CD14-positive monocyte (primary cell): Measurements from ENCODE around the gene BCKDHB. TPM values are rescaled to one million over a fixed set of nuclear protein-coding genes. Genes with fewer than 3 reads are reported as not detected.

Source experiments
- DNase-seq, 3 donors: peaks; one replicate each; pipeline ENCODE4 v3.0.0-alpha.2; 2011 to 2022
- H2AFZ ChIP-seq: 2 replicates; pipeline ENCODE4 v1.6.0; 2012; ENCODE audit warnings: mild to moderate bottlenecking, low read depth, low read length, inconsistent platforms; ENCODE audit not compliant: insufficient read depth, poor library complexity, severe bottlenecking
- H3K27ac ChIP-seq, 2 donors: 1 replicate in 1 of 2; 2 replicates in 1 of 2; pipeline ENCODE4 v1.5.1; 2012 to 2013; ENCODE audit warnings: low read length in 2 of 2, control low read depth in 1 of 2, inconsistent platforms in 1 of 2, low read depth in 1 of 2, mild to moderate bottlenecking in 1 of 2
- H3K27me3 ChIP-seq, 2 donors: one replicate each; pipeline versions ENCODE4 v1.6.0 to v1.6.1; 2011 to 2013; ENCODE audit warnings: low read length in 2 of 2; ENCODE audit not compliant: control insufficient read depth in 2 of 2, insufficient read depth in 2 of 2
- H3K36me3 ChIP-seq, 2 donors: replicated peaks in 1 of 2; 1 replicate in 1 of 2; 2 replicates in 1 of 2; pipeline versions ENCODE4 v1.5.1 to v1.6.1; 2012 to 2013; ENCODE audit warnings: low read length in 2 of 2, control low read depth in 1 of 2, inconsistent platforms in 1 of 2, mild to moderate bottlenecking in 1 of 2; ENCODE audit not compliant: insufficient read depth in 2 of 2, control insufficient read depth in 1 of 2
- H3K4me1 ChIP-seq, 2 donors: 1 replicate in 1 of 2; 2 replicates in 1 of 2; pipeline versions ENCODE4 v1.5.1 to v1.6.1; 2012 to 2013; ENCODE audit warnings: low read length in 2 of 2, control low read depth in 1 of 2, inconsistent platforms in 1 of 2, mild to moderate bottlenecking in 1 of 2, moderate library complexity in 1 of 2; ENCODE audit not compliant: insufficient read depth in 2 of 2, control insufficient read depth in 1 of 2
- H3K4me2 ChIP-seq: replicated peaks from 2 replicates; pipeline ENCODE3; 2012; ENCODE audit warnings: low read length, moderate library complexity, mild to moderate bottlenecking; ENCODE audit not compliant: poor library complexity, severe bottlenecking; ENCODE audit errors: extremely low read depth
- H3K4me3 ChIP-seq, 3 experiments: fragments of 200-600 bp in 1 of 3; sonication (generic) in 1 of 3; replicated peaks in 1 of 3; 1 replicate in 2 of 3; 2 replicates in 1 of 3; pipeline ENCODE4 v1.5.1; 2011 to 2013; ENCODE audit warnings: low read length in 3 of 3, mild to moderate bottlenecking in 3 of 3, control low read depth in 2 of 3, low read depth in 2 of 3, inconsistent platforms in 1 of 3, moderate library complexity in 1 of 3
- H3K79me2 ChIP-seq: 2 replicates; pipeline ENCODE4 v1.6.0; 2012; ENCODE audit warnings: mild to moderate bottlenecking, control low read depth, inconsistent platforms, low read length, moderate library complexity; ENCODE audit not compliant: insufficient read depth
- H3K9ac ChIP-seq: 2 replicates; pipeline ENCODE4 v1.6.0; 2017; ENCODE audit warnings: low read length, mild to moderate bottlenecking; ENCODE audit not compliant: insufficient read depth, poor library complexity, severe bottlenecking
- H3K9me3 ChIP-seq, 2 donors: replicated peaks in 1 of 2; 1 replicate in 1 of 2; 2 replicates in 1 of 2; pipeline versions ENCODE4 v1.5.1 to v1.6.1; 2012 to 2013; ENCODE audit warnings: low read length in 2 of 2, control low read depth in 1 of 2; ENCODE audit not compliant: control insufficient read depth in 1 of 2, insufficient read depth in 1 of 2
- H4K20me1 ChIP-seq: 2 replicates; pipeline ENCODE4 v1.6.0; 2012; ENCODE audit warnings: mild to moderate bottlenecking, low read length, control low read depth, moderate library complexity; ENCODE audit not compliant: insufficient read depth
- H3K27ac Mint-ChIP-seq, 7 donors: one replicate each; pipeline ENCODE4 v1.8.0; 2020; ENCODE audit warnings: mild to moderate bottlenecking in 7 of 7, mixed read lengths in 7 of 7, moderate library complexity in 6 of 7, inconsistent platforms in 2 of 7
- H3K27me3 Mint-ChIP-seq, 3 donors: one replicate each; pipeline ENCODE4 v1.8.0; 2021 to 2022; ENCODE audit warnings: low read depth in 3 of 3, mild to moderate bottlenecking in 3 of 3, mixed read lengths in 3 of 3, moderate library complexity in 3 of 3, inconsistent platforms in 1 of 3
- H3K36me3 Mint-ChIP-seq, 2 donors: one replicate each; pipeline ENCODE4 v1.8.0; 2020; ENCODE audit warnings: mixed read lengths in 2 of 2, inconsistent platforms in 1 of 2, mild to moderate bottlenecking in 1 of 2
- H3K4me1 Mint-ChIP-seq: one replicate; pipeline ENCODE4 v1.8.0; 2020; ENCODE audit warnings: mild to moderate bottlenecking, mixed read lengths
- H3K4me3 Mint-ChIP-seq, 2 donors: one replicate each; pipeline ENCODE4 v1.8.0; 2020; ENCODE audit warnings: mild to moderate bottlenecking in 2 of 2, mixed read lengths in 2 of 2, moderate library complexity in 1 of 2
- H3K9me3 Mint-ChIP-seq, 7 donors: one replicate each; pipeline ENCODE4 v1.8.0; 2020 to 2022; ENCODE audit warnings: mixed read lengths in 7 of 7, mild to moderate bottlenecking in 6 of 7, moderate library complexity in 6 of 7, inconsistent platforms in 2 of 7
- WGBS: methylation state at CpG from one replicate; pipeline ENCODE4 v1.1.5; 2013; ENCODE audit warnings: missing lambda C conversion rate; ENCODE audit not compliant: insufficient coverage; 5-methylcytosine and 5-hydroxymethylcytosine counted together
- intact Hi-C, 2 donors: fragments of 100-400 bp; cut with micrococcal nuclease; formaldehyde crosslinking; loops; one replicate each; pipeline versions ENCODE4 v1.15.0 to v1.15.1; 2023
- polyA plus RNA-seq, 3 donors: library from polyadenylated mRNA; depleted of rRNA in 1 of 3; unstranded in 2 of 3; stranded (reverse) in 1 of 3; fragments of 300-500 nt in 2 of 3; fragments of >200 nt in 1 of 3; fragmentation: Illumina TruSeq in 2 of 3; gene quantifications; 1 replicate in 2 of 3; 2 replicates in 1 of 3; pipeline ENCODE4 v1.2.3, GENCODE V29; 2012 to 2021
- TF ChIP-seq, protein P1 (sequence below): fragments of 200-600 bp; IDR thresholded peaks from one replicate; pipeline ENCODE4 v1.8.0; 2022; ENCODE audit warnings: antibody characterized with exemption, mild to moderate bottlenecking

Gene BCKDHB
- polyA plus RNA-seq, 3 donors = 1.8 to 4.6 (median 4.0) TPM

DNA sequence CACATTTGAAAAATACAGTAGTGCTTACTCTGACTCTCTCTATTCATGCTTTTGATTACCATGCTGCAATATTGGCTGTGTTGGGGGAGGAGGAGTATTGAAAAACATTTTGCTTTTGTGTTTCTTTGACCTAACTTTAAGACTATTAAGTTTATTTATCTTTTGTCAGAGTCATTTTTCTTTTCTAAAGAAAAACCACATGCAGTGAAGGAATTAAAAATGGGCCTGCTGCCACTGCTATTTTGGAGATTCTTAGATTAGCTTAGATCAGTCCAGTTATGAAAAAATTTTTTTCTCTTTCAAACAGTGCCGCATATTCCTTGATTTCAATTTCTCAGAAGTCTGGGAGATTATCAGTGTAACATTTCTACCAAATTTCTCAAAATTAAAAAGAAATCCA, 36.1 kb downstream of the BCKDHB start:
- Histone ChIP-seq H3K9ac (no peak overlapping the region), H4K20me1 (no peaks in the 10 kb centered on the region), H2AFZ (no peak overlapping the region), H3K9me3 (no peaks in the 10 kb centered on the region), H3K27ac (no peak overlapping the region), H3K4me2 (no peak overlapping the region), H3K4me1 (no peaks in the 10 kb centered on the region), H3K27me3 (no peaks in the 10 kb centered on the region), H3K4me3 (no peak overlapping the region), H3K36me3 (no peaks in the 10 kb centered on the region), H3K79me2 (no peaks in the 10 kb centered on the region)
- peaks cover 5 to 6% of the 10 kb centered on the region in 2 donors for H3K36me3 Mint-ChIP-seq
- H3K9me3 Mint-ChIP-seq = peaks cover 0 to 4% (median 1%) of the 10 kb centered on the region in 7 donors
- H3K4me1 Mint-ChIP-seq = peaks cover 7% of the 10 kb centered on the region
- intact Hi-C loops = no loop called here
- no peak overlapping the region for H3K4me3 Mint-ChIP-seq
- TF ChIP-seq, protein P1, sequence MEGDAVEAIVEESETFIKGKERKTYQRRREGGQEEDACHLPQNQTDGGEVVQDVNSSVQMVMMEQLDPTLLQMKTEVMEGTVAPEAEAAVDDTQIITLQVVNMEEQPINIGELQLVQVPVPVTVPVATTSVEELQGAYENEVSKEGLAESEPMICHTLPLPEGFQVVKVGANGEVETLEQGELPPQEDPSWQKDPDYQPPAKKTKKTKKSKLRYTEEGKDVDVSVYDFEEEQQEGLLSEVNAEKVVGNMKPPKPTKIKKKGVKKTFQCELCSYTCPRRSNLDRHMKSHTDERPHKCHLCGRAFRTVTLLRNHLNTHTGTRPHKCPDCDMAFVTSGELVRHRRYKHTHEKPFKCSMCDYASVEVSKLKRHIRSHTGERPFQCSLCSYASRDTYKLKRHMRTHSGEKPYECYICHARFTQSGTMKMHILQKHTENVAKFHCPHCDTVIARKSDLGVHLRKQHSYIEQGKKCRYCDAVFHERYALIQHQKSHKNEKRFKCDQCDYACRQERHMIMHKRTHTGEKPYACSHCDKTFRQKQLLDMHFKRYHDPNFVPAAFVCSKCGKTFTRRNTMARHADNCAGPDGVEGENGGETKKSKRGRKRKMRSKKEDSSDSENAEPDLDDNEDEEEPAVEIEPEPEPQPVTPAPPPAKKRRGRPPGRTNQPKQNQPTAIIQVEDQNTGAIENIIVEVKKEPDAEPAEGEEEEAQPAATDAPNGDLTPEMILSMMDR = no peak
- H3K27ac Mint-ChIP-seq = no peak overlapping the region
- no CpG with 5 or more reads among the region's 1 CpG for WGBS
- no peak for DNase-seq
- no peaks in the 10 kb centered on the region for H3K27me3 Mint-ChIP-seq

DNA sequence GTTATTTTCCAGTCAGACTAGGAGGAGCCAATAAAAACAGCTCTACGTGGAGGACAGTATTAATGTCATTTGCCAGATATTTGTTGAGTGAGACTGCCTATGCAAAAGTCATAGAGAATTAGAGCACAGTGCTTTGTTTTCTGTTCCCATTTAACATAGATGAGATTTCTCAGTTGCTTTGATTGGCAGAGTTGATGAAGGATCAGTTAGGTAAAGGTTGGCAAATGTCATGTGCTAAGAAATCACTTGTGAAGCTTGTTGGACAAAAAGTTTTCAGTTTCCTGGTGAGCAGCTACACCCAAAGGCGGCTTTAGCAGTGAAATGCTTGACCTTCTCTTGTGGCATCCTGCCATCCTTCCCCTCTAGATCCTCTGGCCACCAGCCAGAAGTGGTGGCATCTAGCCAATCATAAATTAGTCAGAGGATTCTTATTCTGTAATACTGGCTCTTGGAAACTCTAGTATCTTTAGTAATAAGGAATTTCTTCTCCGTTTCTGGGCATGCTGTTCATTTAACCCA, 37.0 kb downstream of the BCKDHB start:
- WGBS = 83% methylated on average over 1 of the region's 3 CpGs
- Histone ChIP-seq H3K79me2 (no peaks in the 10 kb centered on the region), H4K20me1 (no peaks in the 10 kb centered on the region), H3K9ac (no peak overlapping the region), H3K27me3 (no peaks in the 10 kb centered on the region), H3K36me3 (no peaks in the 10 kb centered on the region), H3K9me3 (no peaks in the 10 kb centered on the region), H3K4me2 (no peak overlapping the region), H3K4me3 (no peak overlapping the region), H2AFZ (no peak overlapping the region), H3K4me1 (no peaks in the 10 kb centered on the region), H3K27ac (no peak overlapping the region)
- TF ChIP-seq, protein P1 = no peak
- peaks cover 7% of the 10 kb centered on the region for H3K4me1 Mint-ChIP-seq
- no peaks in the 10 kb centered on the region for H3K27me3 Mint-ChIP-seq
- DNase-seq = no peak
- H3K36me3 Mint-ChIP-seq = peaks cover 8 to 10% of the 10 kb centered on the region in 2 donors
- intact Hi-C loops = no loop called here
- H3K27ac Mint-ChIP-seq = no peak overlapping the region
- H3K4me3 Mint-ChIP-seq = no peak overlapping the region
- peaks cover 0 to 5% (median 0%) of the 10 kb centered on the region in 7 donors for H3K9me3 Mint-ChIP-seq
